Activated T-cell treated with anti-CD3 and anti-CD28 coated beads for 24 hours (primary cell): ENCODE measurements around the gene TUBB6.

ENCODE experiments used
- DNase-seq: peaks from one replicate; pipeline ENCODE4 v3.0.0-alpha.2; 2020; ENCODE audit warnings: low read depth

The TUBB6 gene

GRCh38 chr18:12314591-12315305 lies 6.7 kb downstream of the TUBB6 start:
- DNase-seq, result no peak

- no peak for DNase-seq
These were observed 7.4 kb downstream of the TUBB6 start for GRCh38 chr18:12315490-12315889.

GRCh38 chr18:12315911-12316310 lies 7.9 kb downstream of the TUBB6 start:
- no peak for DNase-seq

- DNase-seq, result no peak
These were observed 9.8 kb downstream of the TUBB6 start for GRCh38 chr18:12317664-12318333.

GRCh38 chr18:12318334-12318697 lies 10.3 kb downstream of the TUBB6 start:
- no peak for DNase-seq

- DNase-seq, result no peak
These were observed 10.8 kb downstream of the TUBB6 start for GRCh38 chr18:12318857-12319256.

- DNase-seq, result no peak
These were observed 13.3 kb downstream of the TUBB6 start for GRCh38 chr18:12321333-12321732.

GRCh38 chr18:12324991-12325725 lies 17.1 kb downstream of the TUBB6 start:
- DNase-seq, result no peak

GRCh38 chr18:12325726-12326245 lies 17.7 kb downstream of the TUBB6 start:
- no peak for DNase-seq

- DNase-seq, result no peak
These were observed 18.8 kb downstream of the TUBB6 start for GRCh38 chr18:12326711-12327460.

GRCh38 chr18:12327510-12328178 lies 19.6 kb downstream of the TUBB6 start:
- DNase-seq, result peak; percentile 58

GRCh38 chr18:12328179-12328823 lies 20.3 kb downstream of the TUBB6 start:
- no peak for DNase-seq

GRCh38 chr18:12329125-12329698 lies 21.2 kb downstream of the TUBB6 start:
- DNase-seq, result no peak

GRCh38 chr18:12330766-12331165 lies 22.7 kb downstream of the TUBB6 start:
- DNase-seq, result no peak

GRCh38 chr18:12333506-12334290 lies 25.7 kb downstream of the TUBB6 start:
- no peak for DNase-seq

GRCh38 chr18:12334366-12334808 lies 26.3 kb downstream of the TUBB6 start:
- DNase-seq, result no peak

GRCh38 chr18:12334863-12335262 lies 26.8 kb downstream of the TUBB6 start:
- DNase-seq, result no peak

- no peak for DNase-seq
These were observed 27.5 kb downstream of the TUBB6 start for GRCh38 chr18:12335503-12335902.

- no peak for DNase-seq
These were observed 28.2 kb downstream of the TUBB6 start for GRCh38 chr18:12336171-12336613.

- DNase-seq, result no peak
These were observed 28.8 kb downstream of the TUBB6 start for GRCh38 chr18:12336887-12337286.
